Neutrophil (primary cell): Measurements from ENCODE around the gene BCAP31.

ENCODE experiments used
- H3K27ac ChIP-seq: fragments of 200-600 bp; sonication (generic); 2 replicates; pipeline ENCODE4 v1.5.1; 2016; ENCODE audit warnings: mild to moderate bottlenecking, moderate library complexity
- H3K27me3 ChIP-seq: fragments of 200-600 bp; sonication (generic); 2 replicates; pipeline ENCODE4 v1.6.0; 2016; ENCODE audit warnings: mild to moderate bottlenecking
- H3K36me3 ChIP-seq: fragments of 200-600 bp; sonication (generic); 2 replicates; pipeline ENCODE4 v1.5.1; 2017
- H3K4me1 ChIP-seq, 2 experiments: fragments of 200-600 bp in 1 of 2; sonication (generic) in 1 of 2; 1 replicate in 1 of 2; 2 replicates in 1 of 2; pipeline versions ENCODE4 v1.5.1 to v1.6.1; 2013 to 2016; ENCODE audit warnings: low read depth in 1 of 2, low read length in 1 of 2, mild to moderate bottlenecking in 1 of 2, moderate library complexity in 1 of 2; ENCODE audit not compliant: control insufficient read depth in 1 of 2, insufficient read depth in 1 of 2
- H3K4me3 ChIP-seq, 2 experiments: fragments of 200-600 bp in 1 of 2; sonication (generic) in 1 of 2; 1 replicate in 1 of 2; 2 replicates in 1 of 2; pipeline ENCODE4 v1.5.1; 2013 to 2016; ENCODE audit warnings: low read depth in 1 of 2, low read length in 1 of 2, mild to moderate bottlenecking in 1 of 2, moderate library complexity in 1 of 2
- H3K9me3 ChIP-seq: fragments of 200-600 bp; sonication (generic); 2 replicates; pipeline ENCODE4 v1.5.1; 2016
- CTCF ChIP-seq: fragments of 200-600 bp; sonication (generic); IDR thresholded peaks from 2 replicates; pipeline ENCODE4 v1.5.1; 2016; ENCODE audit warnings: antibody characterized with exemption

Gene BCAP31

GRCh38 chrX:153704021-153704526 lies 20.1 kb downstream of the BCAP31 start:
- no peak overlapping the region for H3K4me3 ChIP-seq
- no peaks in the 10 kb centered on the region for H3K9me3 ChIP-seq
- TF ChIP-seq CTCF: no peak
- no peaks in the 10 kb centered on the region for H3K27me3 ChIP-seq
- no peak overlapping the region for H3K27ac ChIP-seq
- no peaks in the 10 kb centered on the region for H3K4me1 ChIP-seq
- peaks cover 69% of the 10 kb centered on the region for H3K36me3 ChIP-seq

GRCh38 chrX:153703036-153703370 lies 21.2 kb downstream of the BCAP31 start:
- H3K36me3 ChIP-seq: peaks cover 73% of the 10 kb centered on the region
- TF ChIP-seq CTCF: no peak

GRCh38 chrX:153702336-153703035 lies 21.7 kb downstream of the BCAP31 start:
- no peak overlapping the region for H3K27ac ChIP-seq
- H3K4me1 ChIP-seq: no peaks in the 10 kb centered on the region
- H3K27me3 ChIP-seq: no peaks in the 10 kb centered on the region
- no peak overlapping the region for H3K4me3 ChIP-seq
- H3K9me3 ChIP-seq: no peaks in the 10 kb centered on the region
- H3K36me3 ChIP-seq: peaks cover 78% of the 10 kb centered on the region
- no peak for TF ChIP-seq CTCF

More at GRCh38 chrX:153703036-153703370, 21.2 kb downstream of the BCAP31 start:
- no peak overlapping the region for H3K4me3 ChIP-seq
- no peak overlapping the region for H3K27ac ChIP-seq
- H3K27me3 ChIP-seq: no peaks in the 10 kb centered on the region
- H3K9me3 ChIP-seq: no peaks in the 10 kb centered on the region
- H3K4me1 ChIP-seq: no peaks in the 10 kb centered on the region

- Histone ChIP-seq H3K36me3 (peaks cover 81% of the 10 kb centered on the region), H3K9me3 (no peaks in the 10 kb centered on the region)
Measured at GRCh38 chrX:153701706-153702105, 22.5 kb downstream of the BCAP31 start.

GRCh38 chrX:153700967-153701366 lies 23.2 kb downstream of the BCAP31 start:
- Histone ChIP-seq H3K4me3 (no peak overlapping the region), H3K27me3 (no peaks in the 10 kb centered on the region), H3K36me3 (peaks cover 86% of the 10 kb centered on the region), H3K9me3 (no peaks in the 10 kb centered on the region), H3K27ac (no peak overlapping the region), H3K4me1 (no peaks in the 10 kb centered on the region)
- no peak for TF ChIP-seq CTCF

More at GRCh38 chrX:153701706-153702105, 22.5 kb downstream of the BCAP31 start:
- Histone ChIP-seq H3K27me3 (no peaks in the 10 kb centered on the region), H3K27ac (no peak overlapping the region), H3K4me3 (no peak overlapping the region), H3K4me1 (no peaks in the 10 kb centered on the region)
- TF ChIP-seq CTCF: no peak
